ENCODE results near the gene ZNF521.

- TF ChIP-seq EZH2 (IDR thresholded peaks at IDR 0.05; ENCODE audit: low read depth, unreplicated experiment) (no peak), CTCF (conservative IDR thresholded peaks at IDR 0.05; ENCODE audit: low read depth in 2 of 2) (no peak), POLR2AphosphoS5 (IDR thresholded peaks at IDR 0.05; ENCODE audit: low read depth) (no peak), CREB1 (CRISPR knock-in tag; IDR thresholded peaks at IDR 0.05; ENCODE audit: low read depth) (no peak), REST (IDR thresholded peaks at IDR 0.05; ENCODE audit: unreplicated experiment) (no peak), EZH2phosphoT487 (IDR thresholded peaks at IDR 0.05; ENCODE audit: unreplicated experiment) (no peak), ZNF114 (CRISPR knock-in tag; IDR thresholded peaks at IDR 0.05) (no peak), NANOG (IDR thresholded peaks at IDR 0.05; ENCODE audit: borderline replicate concordance) (no peak), JUNB (IDR thresholded peaks at IDR 0.05; ENCODE audit: unreplicated experiment) (no peak), STAT1 (IDR thresholded peaks at IDR 0.05; ENCODE audit: unreplicated experiment) (no peak)
These were observed 35.5 kb downstream of the ZNF521 start for GRCh38 chr18:25316381-25317018.

Measured in GM23338 (cell line).